Muscle of arm (tissue), 12 donors: Measurements from ENCODE around the gene PRR5L. TPM values are rescaled to one million over a fixed set of nuclear protein-coding genes. Genes with fewer than 3 reads are reported as not detected.

ENCODE experiments used
- DNase-seq: peaks from one replicate; pipeline ENCODE4 v3.0.0-alpha.2; 2013
- polyA plus RNA-seq, 12 donors: library from polyadenylated mRNA; unstranded; fragments of 120-200 nt; gene quantifications; one replicate each; pipeline ENCODE4 v1.2.1, GENCODE V29; 2013; ENCODE audit not compliant: insufficient read length in 12 of 12

The PRR5L gene
- polyA plus RNA-seq, 12 donors, result 5.0 to 9.3 (median 8.3) TPM; not detected in 2

DNA sequence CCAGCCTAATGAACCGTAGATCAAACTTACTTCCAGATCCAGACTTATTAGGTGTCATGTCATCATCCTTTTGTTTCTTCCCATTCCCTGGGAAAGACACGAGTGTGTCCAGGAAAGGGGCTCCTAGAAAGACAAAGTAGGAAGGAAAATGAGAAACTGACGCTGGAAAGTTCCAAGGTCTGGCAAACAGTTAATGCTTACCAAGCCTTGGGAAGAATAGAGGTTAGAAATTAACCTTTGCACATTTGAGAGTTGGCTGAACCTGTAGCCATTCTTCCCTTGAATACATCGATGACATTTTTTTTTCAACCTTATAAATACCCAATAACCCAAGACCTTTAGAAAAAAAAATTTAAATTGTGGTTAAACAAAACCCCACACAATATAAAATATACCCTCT is 136.7 kb downstream of the PRR5L start:
- DNase-seq, result no peak

- DNase-seq, result no peak
These were observed 140.0 kb downstream of the PRR5L start for GRCh38 chr11:36436064-36436463.

DNA sequence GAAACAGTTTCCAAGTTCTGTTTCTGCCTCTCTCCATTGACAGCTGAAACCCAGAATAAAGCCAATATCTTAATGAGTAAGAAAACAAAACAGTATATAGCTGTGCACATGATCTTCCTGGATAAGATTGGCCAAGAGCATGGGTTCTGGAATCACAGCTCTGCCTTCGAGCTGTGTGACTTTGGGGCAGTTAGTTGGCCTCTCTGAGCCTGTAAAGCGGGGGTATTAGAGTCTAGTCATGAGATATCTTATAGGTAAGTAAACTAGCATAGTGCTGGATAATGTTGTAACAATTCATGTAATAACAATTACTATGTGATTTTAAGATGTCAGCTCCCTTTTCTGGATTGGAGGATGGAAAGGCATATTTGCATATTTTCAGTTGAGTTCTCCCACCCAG is 140.5 kb downstream of the PRR5L start:
- DNase-seq, result no peak

GRCh38 chr11:36437413-36437812 is 141.3 kb downstream of the PRR5L start:
- DNase-seq, result no peak

GRCh38 chr11:36438126-36438525 is 142.0 kb downstream of the PRR5L start:
- DNase-seq, result no peak

DNA sequence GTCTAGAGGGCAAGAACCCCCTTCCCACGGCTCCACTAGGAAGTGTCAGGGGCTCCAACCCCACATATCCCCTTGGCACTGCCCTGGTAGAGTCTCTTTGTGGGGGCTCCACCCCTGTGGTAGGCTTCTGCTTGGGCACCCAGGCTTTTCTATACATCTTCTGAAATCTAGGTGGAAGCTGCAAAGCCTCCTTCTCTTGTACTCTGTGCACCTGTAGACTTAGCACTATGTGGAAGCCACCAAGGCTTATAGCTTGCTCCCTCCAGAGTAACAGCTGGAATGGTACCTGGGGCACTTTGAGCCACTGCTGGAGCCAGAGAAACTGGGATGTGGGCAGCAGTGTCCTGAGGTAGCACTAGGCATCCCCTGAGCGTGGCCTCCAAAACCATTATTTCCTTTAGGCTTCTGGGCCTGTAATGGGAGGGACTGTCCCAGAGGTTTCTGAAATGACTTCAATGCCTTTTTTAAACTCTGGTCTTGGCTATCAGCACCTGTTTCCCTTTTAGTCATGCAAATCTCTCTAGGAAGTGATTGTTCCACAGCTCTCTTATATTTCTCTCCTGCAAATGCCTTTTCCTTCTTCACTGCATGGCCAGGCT is 145.6 kb downstream of the PRR5L start:
- DNase-seq, result no peak

- DNase-seq, result no peak
These were observed 147.6 kb downstream of the PRR5L start for GRCh38 chr11:36443661-36444060.

DNA sequence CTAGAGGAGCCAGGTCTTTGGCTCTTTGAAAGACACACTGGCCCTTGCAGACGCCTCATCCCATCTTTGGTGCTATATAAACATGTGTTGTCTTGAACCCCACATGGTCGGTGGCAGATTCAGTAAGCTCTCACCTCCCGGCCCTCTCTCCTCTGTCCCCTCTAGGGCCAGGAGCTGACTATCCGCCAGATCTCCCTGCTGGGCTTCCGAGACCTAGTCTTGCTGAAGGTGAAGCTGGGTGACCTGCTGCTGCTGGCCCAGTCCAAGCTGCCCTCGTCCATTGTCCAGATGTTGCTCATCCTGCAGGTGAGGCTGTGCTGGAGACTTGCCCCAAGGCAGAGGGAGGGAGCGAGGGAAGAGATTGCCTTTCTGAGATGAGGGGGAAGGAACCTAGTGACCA is 150.0 kb downstream of the PRR5L start:
- DNase-seq, result no peak

- DNase-seq, result no peak
These were observed 151.4 kb downstream of the PRR5L start for GRCh38 chr11:36447514-36447913.

DNA sequence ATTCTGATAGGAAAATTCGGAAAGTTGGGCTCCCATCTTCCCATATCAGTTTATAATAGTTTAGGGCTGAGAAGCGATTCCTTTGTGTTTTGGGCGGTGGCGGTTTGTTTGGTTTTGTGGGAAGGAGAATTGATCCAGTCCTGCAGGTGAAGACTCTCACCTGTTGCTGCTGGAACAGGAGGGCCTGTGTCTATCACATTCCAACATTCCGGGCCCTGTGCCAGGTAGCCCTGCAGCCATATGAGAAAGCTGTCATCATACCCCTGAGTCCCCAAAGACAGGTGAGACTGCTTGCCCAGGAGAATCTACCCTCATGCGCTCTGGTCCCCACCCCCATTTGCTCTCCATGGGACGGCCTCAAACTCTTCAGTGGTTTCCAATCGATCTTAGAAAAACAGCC is 151.9 kb downstream of the PRR5L start:
- DNase-seq, result no peak

GRCh38 chr11:36449561-36450096 is 153.5 kb downstream of the PRR5L start:
- no peak for DNase-seq

DNA sequence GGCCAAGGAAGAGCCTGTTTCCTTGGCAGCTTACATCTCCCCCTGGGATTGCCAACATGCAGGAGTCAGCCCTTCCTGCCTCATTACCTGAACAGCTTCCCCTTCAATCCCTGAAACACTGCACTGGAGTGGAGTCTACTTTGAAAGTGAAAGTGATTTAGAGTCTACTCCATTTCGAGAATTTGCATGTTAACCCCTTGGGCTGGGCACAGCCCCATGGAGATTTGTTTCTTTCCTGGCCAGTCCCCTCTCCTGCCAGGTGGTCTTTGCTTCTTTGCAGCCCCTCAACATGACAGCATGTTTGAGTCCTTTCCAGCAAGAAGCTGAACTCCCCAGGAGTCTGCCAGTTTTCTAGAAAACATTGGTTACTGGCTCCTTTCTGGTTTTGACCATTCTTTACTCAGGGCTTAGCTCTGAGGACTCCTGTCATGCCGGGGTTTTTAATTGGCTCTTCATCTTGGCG is 154.1 kb downstream of the PRR5L start:
- no peak for DNase-seq

DNA sequence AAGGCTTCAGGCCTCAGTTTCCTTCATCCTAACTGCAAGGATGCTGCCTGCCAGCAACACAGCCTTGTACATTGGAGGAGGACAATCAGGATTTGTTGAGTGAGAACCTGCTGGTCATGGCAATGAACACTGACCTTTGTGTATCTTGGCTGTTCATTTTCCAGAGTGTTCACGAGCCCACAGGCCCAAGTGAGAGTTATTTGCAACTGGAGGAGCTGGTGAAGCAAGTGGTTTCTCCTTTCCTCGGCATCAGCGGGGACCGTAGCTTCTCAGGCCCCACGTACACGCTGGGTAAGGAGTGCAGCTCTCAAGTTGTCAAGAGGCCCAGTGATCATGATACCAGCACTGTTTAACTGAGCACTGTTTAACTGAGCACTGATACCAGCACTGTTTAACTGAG is 155.0 kb downstream of the PRR5L start:
- no peak for DNase-seq

GRCh38 chr11:36451681-36452080 is 155.6 kb downstream of the PRR5L start:
- DNase-seq, result no peak

DNA sequence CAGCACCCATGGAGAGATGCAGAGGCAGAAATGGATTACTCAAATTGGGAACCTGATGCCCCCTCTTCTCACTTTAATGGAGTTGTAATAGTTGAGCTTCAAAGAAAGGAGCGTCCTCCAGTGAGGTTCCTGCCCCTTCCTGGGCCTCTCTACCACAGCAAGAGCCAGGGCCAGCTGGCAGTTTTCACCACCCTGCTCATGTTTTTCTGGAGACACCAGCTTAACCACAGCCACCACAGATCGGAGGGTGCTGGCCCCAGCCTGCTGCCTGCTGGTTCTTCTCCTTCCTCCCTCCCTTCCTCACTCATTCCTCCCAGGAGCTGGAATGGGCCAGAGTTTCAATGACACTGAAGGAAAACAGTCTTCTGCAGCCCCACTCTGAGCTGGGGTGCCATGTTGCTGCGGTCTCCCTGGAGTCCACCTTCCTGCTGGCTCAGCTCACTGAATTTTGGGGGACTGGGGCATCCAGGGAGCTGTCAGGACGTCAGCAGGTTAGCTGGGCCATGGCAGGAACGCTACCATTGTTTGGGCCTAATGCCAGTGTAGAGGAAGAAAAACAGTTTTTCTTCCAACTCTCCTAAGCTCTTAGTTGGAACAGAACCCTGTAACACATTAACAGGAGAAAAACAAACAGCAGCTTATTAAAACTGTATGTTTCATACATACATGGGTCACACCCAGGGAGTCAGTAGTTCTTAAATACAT is 156.3 kb downstream of the PRR5L start:
- no peak for DNase-seq

DNA sequence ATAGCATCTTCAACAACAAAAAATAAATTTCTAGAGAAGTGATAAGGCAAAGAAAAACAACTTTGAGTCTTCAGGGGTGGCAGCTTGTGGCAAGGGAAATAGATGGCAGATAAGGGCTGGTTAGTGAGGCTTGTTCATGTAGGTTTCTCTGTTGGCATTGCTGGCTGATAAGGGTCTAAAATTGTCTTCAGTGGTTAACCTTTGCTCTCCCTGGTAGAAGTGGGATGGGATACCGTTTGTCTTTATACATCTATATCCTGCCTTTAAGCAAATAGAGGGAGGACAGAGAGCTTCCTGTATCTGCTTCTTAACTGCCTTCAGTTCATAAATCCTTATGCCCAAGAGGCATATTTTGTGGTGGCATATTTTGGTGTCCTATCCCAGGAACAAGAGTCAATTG is 156.9 kb downstream of the PRR5L start:
- DNase-seq, result no peak

DNA sequence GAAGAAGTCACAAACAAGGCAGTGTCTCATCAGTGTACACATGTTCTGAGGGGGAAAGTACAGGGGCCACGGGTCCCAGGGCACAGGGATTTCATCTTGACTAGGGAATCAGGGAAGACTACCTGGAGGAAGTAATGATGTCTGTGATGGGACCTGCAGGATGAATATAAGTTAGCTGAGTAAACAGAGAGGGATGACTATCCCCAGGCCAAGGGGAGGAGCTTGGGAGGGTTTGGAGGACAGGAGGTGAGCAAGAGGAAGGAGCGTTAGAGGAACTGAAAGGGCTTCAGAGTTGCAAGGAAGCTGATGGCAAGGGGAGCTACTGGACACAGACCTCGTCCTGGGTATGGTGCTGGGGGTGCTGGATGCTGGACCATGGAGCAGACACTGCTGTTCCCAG is 157.6 kb downstream of the PRR5L start:
- DNase-seq, result no peak

DNA sequence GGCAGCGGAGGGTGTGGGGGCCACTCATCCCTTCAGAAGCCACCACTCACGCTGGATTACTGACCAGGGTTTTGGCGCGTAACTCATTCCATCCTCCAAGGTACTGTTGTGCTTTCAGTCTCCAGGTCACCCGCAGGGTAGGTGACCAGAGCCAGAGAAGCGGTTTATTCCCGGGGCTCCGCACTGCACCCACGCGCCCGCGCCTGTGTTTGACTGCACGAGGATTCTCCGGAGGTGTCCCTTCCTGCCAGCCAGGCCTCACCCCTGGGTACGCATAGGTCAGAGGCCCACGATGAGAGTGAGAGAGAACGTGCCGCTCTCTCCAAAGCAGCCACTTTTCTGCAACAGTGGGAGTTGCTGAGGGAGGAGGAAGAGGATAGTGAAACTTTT is 158.5 kb downstream of the PRR5L start:
- no peak for DNase-seq

- no peak for DNase-seq
These were observed 159.0 kb downstream of the PRR5L start for GRCh38 chr11:36454941-36455631.

DNA sequence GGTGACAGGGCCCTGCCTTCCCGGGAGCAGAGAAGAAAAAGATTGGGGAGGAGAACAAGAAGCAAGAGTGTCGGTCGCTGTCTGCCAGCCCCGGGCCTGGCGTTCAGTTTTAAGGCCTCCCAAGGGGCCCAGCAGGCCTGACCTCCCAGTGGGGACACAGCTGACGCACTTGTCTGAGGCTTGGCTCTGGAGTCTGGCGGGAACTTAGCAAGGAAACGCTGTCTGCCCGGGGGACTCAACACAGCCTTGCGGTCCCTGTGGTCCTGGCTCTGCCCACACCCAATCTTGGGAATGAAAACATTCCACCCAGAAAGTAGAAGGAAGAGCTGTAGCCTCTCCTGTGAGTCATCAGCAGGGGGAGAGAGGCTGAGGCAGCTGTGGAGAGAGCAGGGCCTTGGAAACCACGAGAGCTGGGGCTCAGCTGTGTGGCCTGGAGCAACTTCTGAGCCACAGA is 159.6 kb downstream of the PRR5L start:
- DNase-seq, result peak; percentile 57

GRCh38 chr11:36456156-36456555 is 160.1 kb downstream of the PRR5L start:
- DNase-seq, result no peak

DNA sequence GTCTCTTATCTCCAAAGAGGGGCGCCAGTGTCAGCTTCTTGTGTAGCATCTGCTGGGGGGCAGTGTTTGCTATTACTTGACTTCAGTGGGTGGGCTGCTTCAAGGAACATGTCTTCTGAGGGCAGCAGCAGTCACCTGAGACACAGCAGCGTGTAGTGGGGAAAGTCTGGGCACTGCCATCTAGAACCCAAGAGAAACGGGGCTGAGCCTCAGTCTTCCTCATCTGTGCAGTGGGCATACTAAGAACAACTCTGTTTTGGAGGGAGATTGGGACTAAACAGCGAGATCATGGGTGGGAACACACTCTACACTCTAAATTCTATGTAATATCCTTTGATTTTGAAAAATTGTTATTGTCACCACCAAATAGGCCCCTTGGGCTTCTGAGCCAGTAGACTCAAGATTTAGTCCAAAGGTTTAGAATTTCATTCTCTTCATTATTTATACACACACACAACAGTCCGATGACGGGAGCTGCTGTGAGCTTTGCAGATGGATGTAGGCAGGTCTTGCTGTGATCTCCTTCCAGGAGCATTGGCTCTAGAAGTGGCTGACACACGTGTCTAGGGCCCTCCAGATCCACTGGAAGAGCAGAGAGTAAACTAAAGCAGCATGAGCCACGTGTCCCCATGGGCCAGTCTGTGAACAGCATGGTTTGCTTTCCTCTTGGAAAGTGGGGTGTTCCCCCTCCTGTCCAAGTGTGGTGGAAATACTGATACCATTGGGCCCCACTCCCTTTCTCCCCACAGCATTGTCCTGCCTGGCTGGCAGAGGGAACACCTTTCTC is 162.2 kb downstream of the PRR5L start:
- DNase-seq, result no peak
